Thyroid gland (tissue), 4 donors: ENCODE results near the gene AGBL3.

Source experiments
- CTCF ChIP-seq, 6 experiments: fragments of 200-600 bp in 3 of 6; fragments of 450-650 bp in 3 of 6; sonication (generic) in 3 of 6; IDR thresholded peaks; one replicate each; pipeline ENCODE4 v1.5.1; 2016 to 2019; ENCODE audit warnings: antibody characterized with exemption in 6 of 6, mild to moderate bottlenecking in 2 of 6, inconsistent platforms in 1 of 6, moderate library complexity in 1 of 6
- POLR2A ChIP-seq, 2 donors: fragments of 450-650 bp; IDR thresholded peaks; one replicate each; pipeline ENCODE4 v1.6.1; 2017; ENCODE audit warnings: antibody characterized with exemption in 2 of 2, mild to moderate bottlenecking in 2 of 2, moderate library complexity in 1 of 2

- TF ChIP-seq CTCF (IDR thresholded peaks at IDR 0.05) = no peak
- no peak for TF ChIP-seq POLR2A (IDR thresholded peaks at IDR 0.05)
These were observed 198.0 kb downstream of the AGBL3 start for GRCh38 chr7:135184254-135184841.
